K562 (cell line): ENCODE results near the gene ADRA1B. TPM values are rescaled to one million over a fixed set of nuclear protein-coding genes. Genes with fewer than 3 reads are reported as not detected.
A peak's percentile ranks its signal among the peaks of the same experiment; 100 is the strongest.

Experiments
- FIP1L1 ChIP-seq: fragments of 200-400 bp; formaldehyde crosslinking; IDR thresholded peaks from 2 replicates; pipeline ENCODE4 v1.6.1; 2018; ENCODE audit warnings: mild to moderate bottlenecking, low read depth, low read length; ENCODE audit not compliant: poor library complexity, severe bottlenecking
- FUS ChIP-seq: fragments of 200-400 bp; formaldehyde crosslinking; optimal IDR thresholded peaks from 2 replicates; pipeline ENCODE3; 2017; ENCODE audit warnings: low read depth, low read length
- NR2C2 ChIP-seq, 2 experiments: fragments of 200-800 bp in 1 of 2; sonication (Bioruptor generic) in 1 of 2; sonication (generic) in 1 of 2; formaldehyde crosslinking in 1 of 2; IDR thresholded peaks; 2 replicates each; pipeline versions ENCODE4 v1.6.1 to v1.8.0; 2016 to 2022; ENCODE audit warnings: mild to moderate bottlenecking in 1 of 2, missing compliant biosample characterization in 1 of 2, missing genetic modification characterization in 1 of 2, missing genetic modification reagents in 1 of 2
- POLR2B ChIP-seq: fragments of 450-650 bp; IDR thresholded peaks from 2 replicates; pipeline ENCODE4 v1.6.1; 2018; ENCODE audit warnings: low read depth; ENCODE audit not compliant: partially characterized antibody
- RAD21 ChIP-seq, 2 experiments: fragments of 250-450 bp in 1 of 2; fragments of 450-650 bp in 1 of 2; sonication (Bioruptor Pico) in 1 of 2; formaldehyde crosslinking in 1 of 2; IDR thresholded peaks in 1 of 2; conservative IDR thresholded peaks in 1 of 2; 2 replicates each; pipeline versions ENCODE4 v1.4.0 to v1.8.0; 2020 to 2022; ENCODE audit warnings: mild to moderate bottlenecking in 2 of 2, moderate library complexity in 1 of 2
- ZNF212 ChIP-seq: fragments of 450-650 bp; formaldehyde crosslinking; IDR thresholded peaks from 2 replicates; pipeline ENCODE4 v1.4.0; 2020; ENCODE audit warnings: mild to moderate bottlenecking
- ZNF263 ChIP-seq: sonication (generic); formaldehyde crosslinking; IDR thresholded peaks from 2 replicates; pipeline ENCODE4 v1.8.0; 2022; ENCODE audit warnings: mild to moderate bottlenecking, missing genetic modification reagents, borderline replicate concordance
- ZNF431 ChIP-seq: sonication (generic); formaldehyde crosslinking; IDR thresholded peaks from 2 replicates; pipeline ENCODE4 v1.8.0; 2022; ENCODE audit warnings: mild to moderate bottlenecking, missing genetic modification reagents
- ZNF75A ChIP-seq: fragments of 450-650 bp; formaldehyde crosslinking; IDR thresholded peaks from 2 replicates; pipeline ENCODE4 v1.4.0; 2020; ENCODE audit warnings: mild to moderate bottlenecking
- polyA plus RNA-seq, 8 experiments: library from polyadenylated mRNA; depleted of rRNA in 4 of 8; stranded (reverse) in 5 of 8; unstranded in 3 of 8; fragments of >200 nt; fragmentation: Nextera tagmentation in 2 of 8; fragmentation: Illumina TruSeq in 1 of 8; extraction: Ambion mirVana in 2 of 8; extraction: Trizol in 1 of 8; gene quantifications; 2 replicates each; pipeline versions ENCODE4 v1.2.1 to v1.2.3, GENCODE V29; 2011 to 2014; ENCODE audit warnings: inconsistent platforms in 1 of 8, missing spikeins in 1 of 8
- total RNA-seq, 7 experiments: library from RNA; depleted of rRNA in 6 of 7; stranded (reverse); fragments of >200 nt in 6 of 7; fragmentation: Illumina TruSeq in 2 of 7; extraction: Trizol in 2 of 7; gene quantifications; 2 replicates each; pipeline versions ENCODE4 v1.2.1 to v1.2.3, GENCODE V29; 2011 to 2021; ENCODE audit warnings: low replicate concordance in 1 of 7
- TF ChIP-seq, protein P1 (sequence below): fragments of 450-650 bp; IDR thresholded peaks from 2 replicates; pipeline ENCODE4 v1.7.0; 2016; ENCODE audit warnings: borderline replicate concordance
- TF ChIP-seq, protein P2 (sequence below), 3 experiments: IDR thresholded peaks in 2 of 3; conservative IDR thresholded peaks in 1 of 3; 2 replicates each; pipeline ENCODE4 v1.5.1; 2011 to 2012; ENCODE audit warnings: low read length in 3 of 3, mild to moderate bottlenecking in 3 of 3, control low read depth in 2 of 3, improper control_type of control experiment in 1 of 3, inconsistent platforms in 1 of 3, low read depth in 1 of 3, mixed read lengths in 1 of 3, moderate library complexity in 1 of 3; ENCODE audit not compliant: insufficient read depth in 2 of 3
- TF ChIP-seq, protein P3 (sequence below): sonication (generic); formaldehyde crosslinking; IDR thresholded peaks from 2 replicates; pipeline ENCODE4 v1.8.1; 2023; ENCODE audit warnings: missing genetic modification reagents, mild to moderate bottlenecking, borderline replicate concordance
- TF ChIP-seq, protein P4 (sequence below): fragments of 450-650 bp; formaldehyde crosslinking; IDR thresholded peaks from 2 replicates; pipeline ENCODE4 v1.4.0; 2020; ENCODE audit warnings: mild to moderate bottlenecking, moderate library complexity
- TF ChIP-seq, protein P5 (sequence below): sonication (generic); formaldehyde crosslinking; IDR thresholded peaks from 2 replicates; pipeline ENCODE4 v1.9.0; 2022; ENCODE audit warnings: mild to moderate bottlenecking, missing genetic modification reagents

ADRA1B gene
- total and polyA plus RNA-seq, 9 of the 15 experiments (the other 6 are each of a cell fraction or from before 2014, with no cell fraction given) = not detected

DNA sequence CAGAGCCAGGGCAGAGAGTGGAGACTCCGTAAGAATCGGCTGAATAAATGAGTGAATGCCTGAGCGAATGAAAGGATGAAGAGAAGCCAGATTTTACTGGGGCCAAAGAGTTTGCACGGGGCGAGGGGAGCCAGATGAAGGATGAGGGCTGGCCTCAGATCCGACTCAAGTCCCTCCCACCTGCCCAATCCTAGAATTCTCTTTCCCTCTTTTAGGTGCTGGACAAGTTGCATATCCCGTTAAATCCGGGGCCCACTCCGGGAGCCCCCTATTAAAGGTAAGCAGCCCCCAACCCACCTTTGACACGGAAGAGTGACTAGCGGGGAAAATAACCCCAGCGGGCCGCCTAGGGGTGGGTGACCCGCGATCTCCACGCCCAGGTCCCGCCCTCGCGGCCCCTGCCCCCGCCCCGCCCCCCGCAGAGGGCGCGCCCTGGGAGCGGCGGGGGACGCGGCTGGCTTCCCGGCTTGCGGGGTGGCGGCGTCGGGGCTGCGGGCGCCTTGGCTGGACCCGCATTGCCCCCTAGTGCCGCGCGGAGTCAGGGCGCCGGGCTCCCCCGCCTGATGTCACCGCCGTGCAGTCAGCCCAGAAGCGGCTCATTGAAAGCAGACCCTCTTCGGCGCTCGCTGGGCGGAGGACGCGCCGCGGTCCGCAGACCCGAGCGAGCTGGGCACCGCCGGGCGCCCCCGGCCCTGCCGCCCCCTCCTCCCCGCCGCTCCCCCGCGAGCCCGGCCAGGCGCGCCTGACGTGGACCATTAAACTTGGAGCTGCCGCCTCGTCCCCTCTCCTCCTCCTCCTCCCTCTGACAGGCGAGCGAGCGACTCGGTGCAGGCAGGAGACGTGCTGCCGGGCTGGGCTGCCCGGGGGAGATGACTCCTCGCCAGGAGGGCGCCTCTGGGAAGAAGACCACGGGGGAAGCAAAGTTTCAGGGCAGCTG, at the start of gene ADRA1B (continued):
- TF ChIP-seq, protein P1, sequence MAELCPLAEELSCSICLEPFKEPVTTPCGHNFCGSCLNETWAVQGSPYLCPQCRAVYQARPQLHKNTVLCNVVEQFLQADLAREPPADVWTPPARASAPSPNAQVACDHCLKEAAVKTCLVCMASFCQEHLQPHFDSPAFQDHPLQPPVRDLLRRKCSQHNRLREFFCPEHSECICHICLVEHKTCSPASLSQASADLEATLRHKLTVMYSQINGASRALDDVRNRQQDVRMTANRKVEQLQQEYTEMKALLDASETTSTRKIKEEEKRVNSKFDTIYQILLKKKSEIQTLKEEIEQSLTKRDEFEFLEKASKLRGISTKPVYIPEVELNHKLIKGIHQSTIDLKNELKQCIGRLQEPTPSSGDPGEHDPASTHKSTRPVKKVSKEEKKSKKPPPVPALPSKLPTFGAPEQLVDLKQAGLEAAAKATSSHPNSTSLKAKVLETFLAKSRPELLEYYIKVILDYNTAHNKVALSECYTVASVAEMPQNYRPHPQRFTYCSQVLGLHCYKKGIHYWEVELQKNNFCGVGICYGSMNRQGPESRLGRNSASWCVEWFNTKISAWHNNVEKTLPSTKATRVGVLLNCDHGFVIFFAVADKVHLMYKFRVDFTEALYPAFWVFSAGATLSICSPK = no peak
- TF ChIP-seq FUS = no peak
- TF ChIP-seq ZNF263 (CRISPR knock-in tag) = no peak
- TF ChIP-seq, protein P2, sequence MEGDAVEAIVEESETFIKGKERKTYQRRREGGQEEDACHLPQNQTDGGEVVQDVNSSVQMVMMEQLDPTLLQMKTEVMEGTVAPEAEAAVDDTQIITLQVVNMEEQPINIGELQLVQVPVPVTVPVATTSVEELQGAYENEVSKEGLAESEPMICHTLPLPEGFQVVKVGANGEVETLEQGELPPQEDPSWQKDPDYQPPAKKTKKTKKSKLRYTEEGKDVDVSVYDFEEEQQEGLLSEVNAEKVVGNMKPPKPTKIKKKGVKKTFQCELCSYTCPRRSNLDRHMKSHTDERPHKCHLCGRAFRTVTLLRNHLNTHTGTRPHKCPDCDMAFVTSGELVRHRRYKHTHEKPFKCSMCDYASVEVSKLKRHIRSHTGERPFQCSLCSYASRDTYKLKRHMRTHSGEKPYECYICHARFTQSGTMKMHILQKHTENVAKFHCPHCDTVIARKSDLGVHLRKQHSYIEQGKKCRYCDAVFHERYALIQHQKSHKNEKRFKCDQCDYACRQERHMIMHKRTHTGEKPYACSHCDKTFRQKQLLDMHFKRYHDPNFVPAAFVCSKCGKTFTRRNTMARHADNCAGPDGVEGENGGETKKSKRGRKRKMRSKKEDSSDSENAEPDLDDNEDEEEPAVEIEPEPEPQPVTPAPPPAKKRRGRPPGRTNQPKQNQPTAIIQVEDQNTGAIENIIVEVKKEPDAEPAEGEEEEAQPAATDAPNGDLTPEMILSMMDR (IDR thresholded peaks at IDR 0.05 in 2 of 3, conservative IDR thresholded peaks at IDR 0.05 in 1 of 3; ENCODE audit: insufficient read depth in 2 of 3, low read depth in 1 of 3, low read length in 3 of 3) = peak in 2 of 3 experiments; percentile 55 to 58; a peak in 4 of 6 replicates
- TF ChIP-seq ZNF212 (CRISPR knock-in tag) = no peak
- TF ChIP-seq, protein P3, sequence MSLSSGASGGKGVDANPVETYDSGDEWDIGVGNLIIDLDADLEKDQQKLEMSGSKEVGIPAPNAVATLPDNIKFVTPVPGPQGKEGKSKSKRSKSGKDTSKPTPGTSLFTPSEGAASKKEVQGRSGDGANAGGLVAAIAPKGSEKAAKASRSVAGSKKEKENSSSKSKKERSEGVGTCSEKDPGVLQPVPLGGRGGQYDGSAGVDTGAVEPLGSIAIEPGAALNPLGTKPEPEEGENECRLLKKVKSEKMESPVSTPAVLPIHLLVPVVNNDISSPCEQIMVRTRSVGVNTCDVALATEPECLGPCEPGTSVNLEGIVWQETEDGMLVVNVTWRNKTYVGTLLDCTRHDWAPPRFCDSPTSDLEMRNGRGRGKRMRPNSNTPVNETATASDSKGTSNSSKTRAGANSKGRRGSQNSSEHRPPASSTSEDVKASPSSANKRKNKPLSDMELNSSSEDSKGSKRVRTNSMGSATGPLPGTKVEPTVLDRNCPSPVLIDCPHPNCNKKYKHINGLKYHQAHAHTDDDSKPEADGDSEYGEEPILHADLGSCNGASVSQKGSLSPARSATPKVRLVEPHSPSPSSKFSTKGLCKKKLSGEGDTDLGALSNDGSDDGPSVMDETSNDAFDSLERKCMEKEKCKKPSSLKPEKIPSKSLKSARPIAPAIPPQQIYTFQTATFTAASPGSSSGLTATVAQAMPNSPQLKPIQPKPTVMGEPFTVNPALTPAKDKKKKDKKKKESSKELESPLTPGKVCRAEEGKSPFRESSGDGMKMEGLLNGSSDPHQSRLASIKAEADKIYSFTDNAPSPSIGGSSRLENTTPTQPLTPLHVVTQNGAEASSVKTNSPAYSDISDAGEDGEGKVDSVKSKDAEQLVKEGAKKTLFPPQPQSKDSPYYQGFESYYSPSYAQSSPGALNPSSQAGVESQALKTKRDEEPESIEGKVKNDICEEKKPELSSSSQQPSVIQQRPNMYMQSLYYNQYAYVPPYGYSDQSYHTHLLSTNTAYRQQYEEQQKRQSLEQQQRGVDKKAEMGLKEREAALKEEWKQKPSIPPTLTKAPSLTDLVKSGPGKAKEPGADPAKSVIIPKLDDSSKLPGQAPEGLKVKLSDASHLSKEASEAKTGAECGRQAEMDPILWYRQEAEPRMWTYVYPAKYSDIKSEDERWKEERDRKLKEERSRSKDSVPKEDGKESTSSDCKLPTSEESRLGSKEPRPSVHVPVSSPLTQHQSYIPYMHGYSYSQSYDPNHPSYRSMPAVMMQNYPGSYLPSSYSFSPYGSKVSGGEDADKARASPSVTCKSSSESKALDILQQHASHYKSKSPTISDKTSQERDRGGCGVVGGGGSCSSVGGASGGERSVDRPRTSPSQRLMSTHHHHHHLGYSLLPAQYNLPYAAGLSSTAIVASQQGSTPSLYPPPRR (CRISPR knock-in tag) = no peak
- TF ChIP-seq ZNF431 = no peak
- no peak for TF ChIP-seq POLR2B
- TF ChIP-seq, protein P4, sequence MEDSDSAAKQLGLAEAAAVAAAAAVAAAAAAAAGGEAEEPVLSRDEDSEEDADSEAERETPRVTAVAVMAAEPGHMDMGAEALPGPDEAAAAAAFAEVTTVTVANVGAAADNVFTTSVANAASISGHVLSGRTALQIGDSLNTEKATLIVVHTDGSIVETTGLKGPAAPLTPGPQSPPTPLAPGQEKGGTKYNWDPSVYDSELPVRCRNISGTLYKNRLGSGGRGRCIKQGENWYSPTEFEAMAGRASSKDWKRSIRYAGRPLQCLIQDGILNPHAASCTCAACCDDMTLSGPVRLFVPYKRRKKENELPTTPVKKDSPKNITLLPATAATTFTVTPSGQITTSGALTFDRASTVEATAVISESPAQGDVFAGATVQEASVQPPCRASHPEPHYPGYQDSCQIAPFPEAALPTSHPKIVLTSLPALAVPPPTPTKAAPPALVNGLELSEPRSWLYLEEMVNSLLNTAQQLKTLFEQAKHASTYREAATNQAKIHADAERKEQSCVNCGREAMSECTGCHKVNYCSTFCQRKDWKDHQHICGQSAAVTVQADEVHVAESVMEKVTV (CRISPR knock-in tag) = peak; percentile 50; the same call in 1 of the 2 replicates
- TF ChIP-seq, protein P5, sequence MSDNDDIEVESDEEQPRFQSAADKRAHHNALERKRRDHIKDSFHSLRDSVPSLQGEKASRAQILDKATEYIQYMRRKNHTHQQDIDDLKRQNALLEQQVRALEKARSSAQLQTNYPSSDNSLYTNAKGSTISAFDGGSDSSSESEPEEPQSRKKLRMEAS = no peak
- no peak for TF ChIP-seq NR2C2 (CRISPR knock-in tag; IDR thresholded peaks at IDR 0.05)
- peak; percentile 23; the same call in 1 of the 2 replicates for TF ChIP-seq NR2C2 (tag; IDR thresholded peaks at IDR 0.05)
- no peak for TF ChIP-seq FIP1L1
- TF ChIP-seq ZNF75A (CRISPR knock-in tag) = no peak
- peak; percentile 66 to 84 for TF ChIP-seq RAD21 (CRISPR knock-in tag; conservative IDR thresholded peaks at IDR 0.05 in 1 of 2, IDR thresholded peaks at IDR 0.05 in 1 of 2)
